SH-SY5Y (cell line): ENCODE results near the gene RAB7A.

Source experiments
- GATA2 ChIP-seq: IDR thresholded peaks from 2 replicates; pipeline ENCODE4 v1.6.1; 2011; ENCODE audit warnings: mild to moderate bottlenecking, low read depth, low read length
- GATA3 ChIP-seq: IDR thresholded peaks from 2 replicates; pipeline ENCODE4 v1.6.1; 2011; ENCODE audit warnings: low read depth, mild to moderate bottlenecking, low read length, moderate library complexity

- TF ChIP-seq GATA2 (no peak), GATA3 (no peak)
These were observed 78.8 kb downstream of the RAB7A start for GRCh38 chr3:128804811-128805155.
